Liver (tissue), 9 donors: ENCODE measurements around the gene SMARCA1. TPM values are rescaled to one million over a fixed set of nuclear protein-coding genes. Genes with fewer than 3 reads are reported as not detected.

Experiments
- DNase-seq: peaks from one replicate; pipeline ENCODE4 v3.0.0-alpha.2; 2017; ENCODE audit warnings: low spot score
- H3K27ac ChIP-seq, 2 donors: one replicate each; pipeline ENCODE4 v1.7.0; 2013; ENCODE audit warnings: inconsistent platforms in 2 of 2, low read length in 2 of 2, control low read depth in 1 of 2, low read depth in 1 of 2, mild to moderate bottlenecking in 1 of 2
- H3K27me3 ChIP-seq, 4 donors: one replicate each; pipeline versions ENCODE4 v1.6.1 to v1.7.0; 2013; ENCODE audit warnings: low read length in 3 of 4, inconsistent platforms in 1 of 4, mild to moderate bottlenecking in 1 of 4, moderate library complexity in 1 of 4; ENCODE audit not compliant: control insufficient read depth in 4 of 4, insufficient read depth in 4 of 4
- H3K36me3 ChIP-seq, 4 donors: one replicate each; pipeline versions ENCODE4 v1.6.1 to v1.7.0; 2013; ENCODE audit warnings: low read length in 3 of 4, mild to moderate bottlenecking in 3 of 4, low read depth in 1 of 4, moderate library complexity in 1 of 4; ENCODE audit not compliant: control insufficient read depth in 4 of 4, insufficient read depth in 3 of 4
- H3K4me1 ChIP-seq, 4 donors: one replicate each; pipeline versions ENCODE4 v1.6.1 to v1.7.0; 2013; ENCODE audit warnings: low read length in 3 of 4, mild to moderate bottlenecking in 3 of 4, moderate library complexity in 1 of 4; ENCODE audit not compliant: control insufficient read depth in 4 of 4, insufficient read depth in 4 of 4
- H3K4me3 ChIP-seq, 3 donors: one replicate each; pipeline versions ENCODE4 v1.6.1 to v1.7.0; 2013; ENCODE audit warnings: low read length in 3 of 3, control low read depth in 1 of 3, low read depth in 1 of 3, mild to moderate bottlenecking in 1 of 3
- H3K9ac ChIP-seq, 2 donors: one replicate each; pipeline ENCODE4 v1.7.0; 2013; ENCODE audit warnings: low read length in 2 of 2, mild to moderate bottlenecking in 2 of 2, moderate library complexity in 2 of 2, control low read depth in 1 of 2, low read depth in 1 of 2
- H3K9me3 ChIP-seq, 4 donors: one replicate each; pipeline versions ENCODE4 v1.6.1 to v1.7.0; 2013; ENCODE audit warnings: low read length in 3 of 4; ENCODE audit not compliant: control insufficient read depth in 4 of 4
- FOXA2 ChIP-seq: IDR thresholded peaks from 2 replicates; pipeline ENCODE4 v1.6.1; 2016; ENCODE audit warnings: antibody characterized with exemption
- GABPA ChIP-seq, 2 donors: IDR thresholded peaks in 1 of 2; conservative IDR thresholded peaks in 1 of 2; 2 replicates each; pipeline ENCODE4 v1.6.1; 2016; ENCODE audit warnings: antibody characterized with exemption in 2 of 2, mild to moderate bottlenecking in 1 of 2, moderate library complexity in 1 of 2
- JUND ChIP-seq, 2 donors: IDR thresholded peaks; 2 replicates each; pipeline ENCODE4 v1.6.1; 2016; ENCODE audit warnings: antibody characterized with exemption in 2 of 2
- NR2F2 ChIP-seq: IDR thresholded peaks from 2 replicates; pipeline ENCODE4 v1.6.1; 2016; ENCODE audit warnings: antibody characterized with exemption
- RAD21 ChIP-seq, 2 donors: IDR thresholded peaks; 2 replicates each; pipeline ENCODE4 v1.6.1; 2016; ENCODE audit warnings: antibody characterized with exemption in 2 of 2, mild to moderate bottlenecking in 2 of 2
- RXRA ChIP-seq, 2 donors: IDR thresholded peaks; 2 replicates each; pipeline ENCODE4 v1.6.1; 2017 to 2018; ENCODE audit warnings: antibody characterized with exemption in 2 of 2, mild to moderate bottlenecking in 1 of 2
- SP1 ChIP-seq: IDR thresholded peaks from 2 replicates; pipeline ENCODE4 v1.6.1; 2018; ENCODE audit warnings: antibody characterized with exemption, mild to moderate bottlenecking
- TAF1 ChIP-seq: conservative IDR thresholded peaks from 2 replicates; pipeline ENCODE4 v1.6.1; 2016; ENCODE audit warnings: antibody characterized with exemption, mild to moderate bottlenecking
- WGBS: extraction: QIAGEN DNeasy Blood & Tissue Kit; methylation state at CpG from one replicate; pipeline ENCODE4 v1.1.7; 2013; 5-methylcytosine and 5-hydroxymethylcytosine counted together
- polyA plus RNA-seq, 2 donors: library from polyadenylated mRNA; stranded (reverse) in 1 of 2; unstranded in 1 of 2; fragments of 200-250 nt in 1 of 2; fragments of >200 nt in 1 of 2; fragmentation: Nextera tagmentation in 1 of 2; extraction: Ambion mirVana in 1 of 2; gene quantifications; one replicate each; pipeline versions ENCODE4 v1.2.1 to v1.2.3, GENCODE V29; 2013 to 2015
- total RNA-seq, 2 donors: library from RNA; depleted of rRNA; stranded (reverse); fragments of >200 nt; gene quantifications; one replicate each; pipeline ENCODE4 v1.2.3, GENCODE V29; 2014
- TF ChIP-seq, protein P1 (sequence below): IDR thresholded peaks from 2 replicates; pipeline ENCODE4 v1.6.1; 2016; ENCODE audit warnings: antibody characterized with exemption, mild to moderate bottlenecking
- TF ChIP-seq, protein P2 (sequence below): IDR thresholded peaks from 2 replicates; pipeline ENCODE4 v1.6.1; 2016; ENCODE audit warnings: antibody characterized with exemption
- TF ChIP-seq, protein P3 (sequence below): IDR thresholded peaks from 2 replicates; pipeline ENCODE4 v1.6.1; 2016; ENCODE audit warnings: antibody characterized with exemption
- TF ChIP-seq, protein P4 (sequence below): fragments of 150-350 bp; IDR thresholded peaks from 2 replicates; pipeline ENCODE4 v1.5.1; 2017; ENCODE audit warnings: improper control_type of control experiment, low read depth, low read length; ENCODE audit not compliant: missing input control
- donor health status: healthy.
- donor health status: healthy.
- donor health status: healthy.
- donor health status: healthy.
- donor health status: healthy.

The SMARCA1 gene
- total and polyA plus RNA-seq, 4 donors = 14.7 to 44.2 (median 23.9) TPM

DNA sequence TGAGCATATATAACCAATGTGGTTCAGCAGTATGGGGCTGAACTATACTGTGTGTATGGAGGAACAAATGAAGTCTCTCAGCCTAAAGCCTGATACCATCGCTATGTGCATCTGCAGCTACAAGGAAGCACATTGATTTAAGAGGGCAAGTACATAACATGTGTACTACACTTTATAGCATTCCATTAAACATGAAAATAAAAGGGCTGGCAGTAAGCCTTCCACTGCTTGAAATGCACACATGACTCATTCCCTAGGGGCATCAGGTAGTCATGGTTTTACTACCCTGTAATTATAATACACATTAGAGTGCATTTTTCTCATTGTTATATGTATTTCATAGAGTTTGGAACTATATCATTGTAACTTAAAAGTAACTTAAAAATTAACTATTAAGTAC is 51.2 kb downstream of the SMARCA1 start:
- WGBS = 89% methylated on average over 1 of the region's 1 CpG
- Histone ChIP-seq H3K9ac (no peak overlapping the region), H3K4me1 (no peaks in the 10 kb centered on the region), H3K4me3 (no peak overlapping the region), H3K36me3 (peaks cover 5 to 18% (median 8%) of the 10 kb centered on the region in 4 donors), H3K27ac (no peak overlapping the region), H3K9me3 (no peaks in the 10 kb centered on the region), H3K27me3 (no peaks in the 10 kb centered on the region)
- no peak for DNase-seq
- TF ChIP-seq RXRA (IDR thresholded peaks at IDR 0.05) (no peak), SP1 (no peak), FOXA2 (no peak)
- TF ChIP-seq, protein P1, sequence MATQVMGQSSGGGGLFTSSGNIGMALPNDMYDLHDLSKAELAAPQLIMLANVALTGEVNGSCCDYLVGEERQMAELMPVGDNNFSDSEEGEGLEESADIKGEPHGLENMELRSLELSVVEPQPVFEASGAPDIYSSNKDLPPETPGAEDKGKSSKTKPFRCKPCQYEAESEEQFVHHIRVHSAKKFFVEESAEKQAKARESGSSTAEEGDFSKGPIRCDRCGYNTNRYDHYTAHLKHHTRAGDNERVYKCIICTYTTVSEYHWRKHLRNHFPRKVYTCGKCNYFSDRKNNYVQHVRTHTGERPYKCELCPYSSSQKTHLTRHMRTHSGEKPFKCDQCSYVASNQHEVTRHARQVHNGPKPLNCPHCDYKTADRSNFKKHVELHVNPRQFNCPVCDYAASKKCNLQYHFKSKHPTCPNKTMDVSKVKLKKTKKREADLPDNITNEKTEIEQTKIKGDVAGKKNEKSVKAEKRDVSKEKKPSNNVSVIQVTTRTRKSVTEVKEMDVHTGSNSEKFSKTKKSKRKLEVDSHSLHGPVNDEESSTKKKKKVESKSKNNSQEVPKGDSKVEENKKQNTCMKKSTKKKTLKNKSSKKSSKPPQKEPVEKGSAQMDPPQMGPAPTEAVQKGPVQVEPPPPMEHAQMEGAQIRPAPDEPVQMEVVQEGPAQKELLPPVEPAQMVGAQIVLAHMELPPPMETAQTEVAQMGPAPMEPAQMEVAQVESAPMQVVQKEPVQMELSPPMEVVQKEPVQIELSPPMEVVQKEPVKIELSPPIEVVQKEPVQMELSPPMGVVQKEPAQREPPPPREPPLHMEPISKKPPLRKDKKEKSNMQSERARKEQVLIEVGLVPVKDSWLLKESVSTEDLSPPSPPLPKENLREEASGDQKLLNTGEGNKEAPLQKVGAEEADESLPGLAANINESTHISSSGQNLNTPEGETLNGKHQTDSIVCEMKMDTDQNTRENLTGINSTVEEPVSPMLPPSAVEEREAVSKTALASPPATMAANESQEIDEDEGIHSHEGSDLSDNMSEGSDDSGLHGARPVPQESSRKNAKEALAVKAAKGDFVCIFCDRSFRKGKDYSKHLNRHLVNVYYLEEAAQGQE = no peak
- TF ChIP-seq, protein P2, sequence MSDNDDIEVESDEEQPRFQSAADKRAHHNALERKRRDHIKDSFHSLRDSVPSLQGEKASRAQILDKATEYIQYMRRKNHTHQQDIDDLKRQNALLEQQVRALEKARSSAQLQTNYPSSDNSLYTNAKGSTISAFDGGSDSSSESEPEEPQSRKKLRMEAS = no peak
- TF ChIP-seq, protein P3, sequence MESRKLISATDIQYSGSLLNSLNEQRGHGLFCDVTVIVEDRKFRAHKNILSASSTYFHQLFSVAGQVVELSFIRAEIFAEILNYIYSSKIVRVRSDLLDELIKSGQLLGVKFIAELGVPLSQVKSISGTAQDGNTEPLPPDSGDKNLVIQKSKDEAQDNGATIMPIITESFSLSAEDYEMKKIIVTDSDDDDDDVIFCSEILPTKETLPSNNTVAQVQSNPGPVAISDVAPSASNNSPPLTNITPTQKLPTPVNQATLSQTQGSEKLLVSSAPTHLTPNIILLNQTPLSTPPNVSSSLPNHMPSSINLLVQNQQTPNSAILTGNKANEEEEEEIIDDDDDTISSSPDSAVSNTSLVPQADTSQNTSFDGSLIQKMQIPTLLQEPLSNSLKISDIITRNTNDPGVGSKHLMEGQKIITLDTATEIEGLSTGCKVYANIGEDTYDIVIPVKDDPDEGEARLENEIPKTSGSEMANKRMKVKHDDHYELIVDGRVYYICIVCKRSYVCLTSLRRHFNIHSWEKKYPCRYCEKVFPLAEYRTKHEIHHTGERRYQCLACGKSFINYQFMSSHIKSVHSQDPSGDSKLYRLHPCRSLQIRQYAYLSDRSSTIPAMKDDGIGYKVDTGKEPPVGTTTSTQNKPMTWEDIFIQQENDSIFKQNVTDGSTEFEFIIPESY = no peak
- TF ChIP-seq, protein P4, sequence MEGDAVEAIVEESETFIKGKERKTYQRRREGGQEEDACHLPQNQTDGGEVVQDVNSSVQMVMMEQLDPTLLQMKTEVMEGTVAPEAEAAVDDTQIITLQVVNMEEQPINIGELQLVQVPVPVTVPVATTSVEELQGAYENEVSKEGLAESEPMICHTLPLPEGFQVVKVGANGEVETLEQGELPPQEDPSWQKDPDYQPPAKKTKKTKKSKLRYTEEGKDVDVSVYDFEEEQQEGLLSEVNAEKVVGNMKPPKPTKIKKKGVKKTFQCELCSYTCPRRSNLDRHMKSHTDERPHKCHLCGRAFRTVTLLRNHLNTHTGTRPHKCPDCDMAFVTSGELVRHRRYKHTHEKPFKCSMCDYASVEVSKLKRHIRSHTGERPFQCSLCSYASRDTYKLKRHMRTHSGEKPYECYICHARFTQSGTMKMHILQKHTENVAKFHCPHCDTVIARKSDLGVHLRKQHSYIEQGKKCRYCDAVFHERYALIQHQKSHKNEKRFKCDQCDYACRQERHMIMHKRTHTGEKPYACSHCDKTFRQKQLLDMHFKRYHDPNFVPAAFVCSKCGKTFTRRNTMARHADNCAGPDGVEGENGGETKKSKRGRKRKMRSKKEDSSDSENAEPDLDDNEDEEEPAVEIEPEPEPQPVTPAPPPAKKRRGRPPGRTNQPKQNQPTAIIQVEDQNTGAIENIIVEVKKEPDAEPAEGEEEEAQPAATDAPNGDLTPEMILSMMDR = no peak

DNA sequence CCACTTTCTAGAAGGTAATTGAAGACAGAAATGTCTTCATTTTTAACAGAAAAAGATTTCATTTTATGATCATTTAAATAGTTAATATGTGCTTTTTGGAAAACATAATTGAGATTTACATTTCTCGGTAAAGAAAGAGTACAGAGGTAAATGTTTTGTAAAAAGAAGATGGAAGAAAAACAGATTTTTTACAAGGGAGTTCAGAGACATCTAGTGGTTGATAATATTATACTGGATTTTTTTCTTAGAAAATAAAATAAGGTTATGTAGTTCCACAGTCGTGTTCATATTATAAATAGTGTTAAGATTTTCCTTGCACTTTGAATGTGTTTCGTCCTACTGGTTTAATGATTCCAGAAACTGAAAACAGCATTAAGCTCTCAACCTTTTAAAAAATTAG is 60.6 kb downstream of the SMARCA1 start:
- Histone ChIP-seq H3K27ac (no peak overlapping the region), H3K27me3 (no peaks in the 10 kb centered on the region), H3K9ac (no peak overlapping the region), H3K9me3 (no peaks in the 10 kb centered on the region), H3K4me1 (no peaks in the 10 kb centered on the region), H3K36me3 (peaks cover 2 to 29% (median 9%) of the 10 kb centered on the region in 4 donors), H3K4me3 (no peak overlapping the region)
- TF ChIP-seq, protein P1 = no peak
- TF ChIP-seq NR2F2 = no peak
- no peak for TF ChIP-seq JUND (IDR thresholded peaks at IDR 0.05)
- no peak for TF ChIP-seq GABPA (IDR thresholded peaks at IDR 0.05 in 1 of 2, conservative IDR thresholded peaks at IDR 0.05 in 1 of 2)
- TF ChIP-seq TAF1 = no peak
- no peak for TF ChIP-seq RAD21 (IDR thresholded peaks at IDR 0.05)
- TF ChIP-seq, protein P4 = no peak
- no peak for DNase-seq
- 73% methylated on average over 3 of the region's 3 CpGs for WGBS
